HEK293 (cell line): ENCODE data around the gene HPCAL1.

Experiments used
- ATF2 ChIP-seq: fragments of 450-650 bp; formaldehyde crosslinking; IDR thresholded peaks from 2 replicates; pipeline ENCODE4 v1.5.1; 2016; ENCODE audit warnings: missing biosample characterization, missing genetic modification characterization, low read depth
- REST ChIP-seq: fragments of 450-650 bp; formaldehyde crosslinking; IDR thresholded peaks from 2 replicates; pipeline ENCODE4 v1.5.1; 2016; ENCODE audit warnings: missing biosample characterization, missing genetic modification characterization
- ZBTB17 ChIP-seq: fragments of 450-650 bp; formaldehyde crosslinking; IDR thresholded peaks from 2 replicates; pipeline ENCODE4 v1.5.1; 2016; ENCODE audit warnings: missing biosample characterization, missing genetic modification characterization
- ZNF530 ChIP-seq: fragments of 450-650 bp; formaldehyde crosslinking; IDR thresholded peaks from 2 replicates; pipeline ENCODE4 v1.5.1; 2016; ENCODE audit warnings: low read depth, missing biosample characterization, missing genetic modification characterization
- ZNF560 ChIP-seq: fragments of 450-650 bp; formaldehyde crosslinking; IDR thresholded peaks from 2 replicates; pipeline ENCODE4 v1.5.1; 2017; ENCODE audit warnings: missing biosample characterization, missing genetic modification characterization, borderline replicate concordance
- ZNF76 ChIP-seq: fragments of 450-650 bp; formaldehyde crosslinking; IDR thresholded peaks from 2 replicates; pipeline ENCODE4; 2016; ENCODE audit warnings: low read depth, missing biosample characterization, missing genetic modification characterization, borderline replicate concordance
- ZSCAN30 ChIP-seq: fragments of 450-650 bp; IDR thresholded peaks from 2 replicates; pipeline ENCODE4 v1.5.1; 2018; ENCODE audit warnings: missing biosample characterization, mild to moderate bottlenecking, missing genetic modification characterization, moderate library complexity

GRCh38 chr2:10343191-10343590 is 40.5 kb downstream of the HPCAL1 start:
- TF ChIP-seq ZNF76 (tag by site-specific recombination) = no peak
- no peak for TF ChIP-seq ZNF560 (tag by site-specific recombination)
- TF ChIP-seq ATF2 (tag by site-specific recombination) = no peak
- no peak for TF ChIP-seq REST (tag by site-specific recombination)
- TF ChIP-seq ZSCAN30 = no peak
- TF ChIP-seq ZNF530 (tag by site-specific recombination) = no peak
- TF ChIP-seq ZBTB17 (tag by site-specific recombination) = no peak
